Hepatocyte (in vitro differentiated cells): ENCODE data around the gene EXOC3L4.

Experiments
- EZH2 ChIP-seq: fragments of 200-600 bp; sonication (generic); IDR thresholded peaks from 2 replicates; pipeline ENCODE4 v1.6.1; 2016; ENCODE audit warnings: antibody characterized with exemption, mild to moderate bottlenecking, borderline replicate concordance
- EZH2phosphoT487 ChIP-seq: fragments of 200-600 bp; sonication (generic); IDR thresholded peaks from one replicate; pipeline ENCODE4 v1.6.1; 2018; ENCODE audit warnings: antibody characterized with exemption, mild to moderate bottlenecking, low read depth, moderate library complexity; ENCODE audit not compliant: unreplicated experiment, severe bottlenecking
- TF ChIP-seq, protein P1 (sequence below): fragments of 200-600 bp; sonication (generic); IDR thresholded peaks from 2 replicates; pipeline ENCODE4 v1.5.1; 2016; ENCODE audit warnings: antibody characterized with exemption, mild to moderate bottlenecking; ENCODE audit not compliant: poor library complexity

DNA sequence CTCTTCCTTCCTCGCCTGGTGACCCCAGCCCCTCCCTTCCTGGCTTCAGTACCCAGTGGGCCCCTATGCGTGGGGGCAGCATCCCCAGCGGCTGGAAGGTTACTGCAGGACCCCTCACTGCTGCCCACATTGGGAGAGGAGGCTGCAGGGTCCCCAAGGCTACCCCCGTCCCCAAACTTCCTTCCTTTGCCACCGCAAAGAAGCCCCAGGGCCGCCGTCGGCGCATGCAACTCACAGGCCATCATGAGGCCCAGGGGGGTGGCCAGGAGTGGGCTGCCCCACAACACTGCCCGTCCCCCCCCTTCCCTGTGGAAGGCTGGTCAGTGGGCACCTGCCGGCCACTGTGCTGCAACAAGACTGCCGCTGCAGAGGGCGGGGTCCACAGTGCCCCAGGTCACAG is 19.2 kb downstream of the EXOC3L4 start:
- TF ChIP-seq EZH2 (no peak), EZH2phosphoT487 (no peak)
- TF ChIP-seq, protein P1, sequence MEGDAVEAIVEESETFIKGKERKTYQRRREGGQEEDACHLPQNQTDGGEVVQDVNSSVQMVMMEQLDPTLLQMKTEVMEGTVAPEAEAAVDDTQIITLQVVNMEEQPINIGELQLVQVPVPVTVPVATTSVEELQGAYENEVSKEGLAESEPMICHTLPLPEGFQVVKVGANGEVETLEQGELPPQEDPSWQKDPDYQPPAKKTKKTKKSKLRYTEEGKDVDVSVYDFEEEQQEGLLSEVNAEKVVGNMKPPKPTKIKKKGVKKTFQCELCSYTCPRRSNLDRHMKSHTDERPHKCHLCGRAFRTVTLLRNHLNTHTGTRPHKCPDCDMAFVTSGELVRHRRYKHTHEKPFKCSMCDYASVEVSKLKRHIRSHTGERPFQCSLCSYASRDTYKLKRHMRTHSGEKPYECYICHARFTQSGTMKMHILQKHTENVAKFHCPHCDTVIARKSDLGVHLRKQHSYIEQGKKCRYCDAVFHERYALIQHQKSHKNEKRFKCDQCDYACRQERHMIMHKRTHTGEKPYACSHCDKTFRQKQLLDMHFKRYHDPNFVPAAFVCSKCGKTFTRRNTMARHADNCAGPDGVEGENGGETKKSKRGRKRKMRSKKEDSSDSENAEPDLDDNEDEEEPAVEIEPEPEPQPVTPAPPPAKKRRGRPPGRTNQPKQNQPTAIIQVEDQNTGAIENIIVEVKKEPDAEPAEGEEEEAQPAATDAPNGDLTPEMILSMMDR: no peak
